GM23338 (cell line): ENCODE results near the gene CDH23. TPM values are rescaled to one million over a fixed set of nuclear protein-coding genes. Genes with fewer than 3 reads are reported as not detected.
A peak's percentile ranks its signal among the peaks of the same experiment; 100 is the strongest.

ENCODE experiments used
- ATAC-seq: fragments of 200-7000 bp; cut with Tn5 transposase; 3 replicates; pipeline ENCODE4 v1.9.1; 2020
- DNase-seq: peaks from one replicate; pipeline ENCODE4 v3.0.0-alpha.2; 2015; ENCODE audit warnings: low spot score
- H2AFZ ChIP-seq: fragments of 200-600 bp; sonication (generic); 2 replicates; pipeline ENCODE4 v1.8.0; 2016; ENCODE audit warnings: antibody characterized with exemption, mild to moderate bottlenecking, moderate library complexity
- H3F3A ChIP-seq: fragments of 200-600 bp; sonication (generic); replicated peaks from 2 replicates; pipeline ENCODE4 v1.8.0; 2017; ENCODE audit warnings: antibody characterized with exemption, mixed run types, low read depth
- H3K27ac ChIP-seq: fragments of 200-600 bp; sonication (generic); 2 replicates; pipeline ENCODE4 v1.6.1; 2016; ENCODE audit warnings: low read depth
- H3K27me3 ChIP-seq: fragments of 200-600 bp; sonication (generic); 2 replicates; pipeline ENCODE4 v1.8.0; 2016; ENCODE audit warnings: mild to moderate bottlenecking, mixed run types, moderate library complexity; ENCODE audit not compliant: insufficient read depth
- H3K36me3 ChIP-seq: fragments of 200-600 bp; sonication (generic); 2 replicates; pipeline ENCODE4 v1.8.0; 2016; ENCODE audit warnings: mild to moderate bottlenecking; ENCODE audit not compliant: insufficient read depth
- H3K4me1 ChIP-seq: fragments of 200-600 bp; sonication (generic); 2 replicates; pipeline ENCODE4 v1.8.0; 2016; ENCODE audit warnings: mild to moderate bottlenecking, moderate library complexity; ENCODE audit not compliant: insufficient read depth
- H3K4me2 ChIP-seq: fragments of 200-600 bp; sonication (generic); 2 replicates; pipeline ENCODE4 v1.7.1; 2017; ENCODE audit warnings: mixed run types
- H3K4me3 ChIP-seq: fragments of 200-600 bp; sonication (generic); 2 replicates; pipeline ENCODE4 v1.6.1; 2016; ENCODE audit warnings: mixed run types
- H3K79me2 ChIP-seq: fragments of 200-600 bp; sonication (generic); replicated peaks from 2 replicates; pipeline ENCODE4 v1.8.0; 2017; ENCODE audit warnings: mild to moderate bottlenecking; ENCODE audit not compliant: insufficient read depth
- H3K9me2 ChIP-seq: fragments of 200-600 bp; sonication (generic); 2 replicates; pipeline ENCODE4 v1.8.0; 2017; ENCODE audit not compliant: insufficient read depth
- H4K20me1 ChIP-seq: fragments of 200-600 bp; sonication (generic); replicated peaks from 2 replicates; pipeline ENCODE4 v1.8.0; 2017; ENCODE audit warnings: mild to moderate bottlenecking; ENCODE audit not compliant: insufficient read depth
- H3K27ac Mint-ChIP-seq: 2 replicates; pipeline ENCODE4 v1.8.0; 2020; ENCODE audit warnings: inconsistent platforms, mild to moderate bottlenecking, moderate library complexity, mixed read lengths
- H3K27me3 Mint-ChIP-seq: 3 replicates; pipeline ENCODE4 v1.8.0; 2022; ENCODE audit warnings: low read depth, mild to moderate bottlenecking, moderate library complexity, mixed read lengths, inconsistent platforms; ENCODE audit not compliant: insufficient read depth, poor library complexity
- H3K36me3 Mint-ChIP-seq: 3 replicates; pipeline ENCODE4 v1.8.0; 2021; ENCODE audit warnings: low read depth, mild to moderate bottlenecking, inconsistent platforms, moderate library complexity, mixed read lengths
- H3K4me1 Mint-ChIP-seq: 3 replicates; pipeline ENCODE4 v1.8.0; 2020; ENCODE audit warnings: mild to moderate bottlenecking, inconsistent platforms, mixed read lengths
- H3K4me3 Mint-ChIP-seq: 3 replicates; pipeline ENCODE4 v1.8.0; 2021; ENCODE audit warnings: moderate library complexity, mild to moderate bottlenecking, inconsistent platforms, mixed read lengths
- H3K9me3 Mint-ChIP-seq: 3 replicates; pipeline ENCODE4 v1.8.0; 2020; ENCODE audit warnings: moderate library complexity, mild to moderate bottlenecking, inconsistent platforms, mixed read lengths
- CREB1 ChIP-seq: fragments of 250-450 bp; sonication (Bioruptor Pico); IDR thresholded peaks from 2 replicates; pipeline ENCODE4 v1.5.0; 2020; ENCODE audit warnings: low read depth, mild to moderate bottlenecking, moderate library complexity
- EZH2 ChIP-seq: fragments of 200-600 bp; sonication (generic); IDR thresholded peaks from one replicate; pipeline ENCODE4 v1.8.0; 2017; ENCODE audit warnings: antibody characterized with exemption, mild to moderate bottlenecking, low read depth; ENCODE audit not compliant: unreplicated experiment
- EZH2phosphoT487 ChIP-seq: fragments of 200-600 bp; sonication (generic); IDR thresholded peaks from one replicate; pipeline ENCODE4 v1.8.1; 2018; ENCODE audit warnings: antibody characterized with exemption; ENCODE audit not compliant: unreplicated experiment
- JUNB ChIP-seq: IDR thresholded peaks from one replicate; pipeline ENCODE4 v1.6.1; 2016; ENCODE audit warnings: antibody characterized with exemption; ENCODE audit not compliant: unreplicated experiment
- NANOG ChIP-seq: IDR thresholded peaks from 2 replicates; pipeline ENCODE4 v1.6.1; 2016; ENCODE audit warnings: antibody characterized with exemption, borderline replicate concordance
- POLR2AphosphoS5 ChIP-seq: IDR thresholded peaks from 2 replicates; pipeline ENCODE4 v1.6.1; 2016; ENCODE audit warnings: antibody characterized with exemption, low read depth
- STAT1 ChIP-seq: IDR thresholded peaks from one replicate; pipeline ENCODE4 v1.6.1; 2016; ENCODE audit warnings: antibody characterized with exemption; ENCODE audit not compliant: unreplicated experiment
- ZNF114 ChIP-seq: fragments of 250-450 bp; sonication (Bioruptor Pico); IDR thresholded peaks from 2 replicates; pipeline ENCODE4 v1.5.0; 2020; ENCODE audit warnings: mild to moderate bottlenecking, moderate library complexity
- ZNF331 ChIP-seq: fragments of 250-450 bp; sonication (Bioruptor Pico); IDR thresholded peaks from 2 replicates; pipeline ENCODE4 v1.5.0; 2020; ENCODE audit warnings: low read depth, mild to moderate bottlenecking, moderate library complexity
- polyA plus RNA-seq: library from polyadenylated mRNA; unstranded; fragments of >200 nt; fragmentation: Nextera tagmentation; extraction: Ambion mirVana; gene quantifications from 2 replicates; pipeline ENCODE4 v1.2.1, GENCODE V29; 2016
- total RNA-seq: library from RNA; depleted of rRNA; stranded (reverse); fragments of >200 nt; shearing (Covaris generic); gene quantifications from 2 replicates; pipeline ENCODE4 v1.2.3, GENCODE V29; 2014
- TF ChIP-seq, protein P1 (sequence below): IDR thresholded peaks from one replicate; pipeline ENCODE4 v1.6.1; 2018; ENCODE audit warnings: antibody characterized with exemption; ENCODE audit not compliant: unreplicated experiment
- TF ChIP-seq, protein P2 (sequence below): IDR thresholded peaks from 2 replicates; pipeline ENCODE4 v1.6.1; 2016; ENCODE audit warnings: antibody characterized with exemption
- TF ChIP-seq, protein P3 (sequence below), 2 experiments: fragments of 200-600 bp in 1 of 2; sonication (generic) in 1 of 2; conservative IDR thresholded peaks; 2 replicates each; pipeline versions ENCODE4 v1.5.1 to v1.6.1; 2016 to 2017; ENCODE audit warnings: antibody characterized with exemption in 2 of 2, low read depth in 2 of 2, mild to moderate bottlenecking in 2 of 2, moderate library complexity in 1 of 2
- TF ChIP-seq, protein P4 (sequence below): fragments of 250-450 bp; sonication (Bioruptor Pico); IDR thresholded peaks from 2 replicates; pipeline ENCODE4 v1.5.0; 2020; ENCODE audit warnings: mild to moderate bottlenecking, moderate library complexity

The CDH23 gene
- total and polyA plus RNA-seq, 2 experiments from 2014 or later: 0.95 to 4.3 TPM

DNA sequence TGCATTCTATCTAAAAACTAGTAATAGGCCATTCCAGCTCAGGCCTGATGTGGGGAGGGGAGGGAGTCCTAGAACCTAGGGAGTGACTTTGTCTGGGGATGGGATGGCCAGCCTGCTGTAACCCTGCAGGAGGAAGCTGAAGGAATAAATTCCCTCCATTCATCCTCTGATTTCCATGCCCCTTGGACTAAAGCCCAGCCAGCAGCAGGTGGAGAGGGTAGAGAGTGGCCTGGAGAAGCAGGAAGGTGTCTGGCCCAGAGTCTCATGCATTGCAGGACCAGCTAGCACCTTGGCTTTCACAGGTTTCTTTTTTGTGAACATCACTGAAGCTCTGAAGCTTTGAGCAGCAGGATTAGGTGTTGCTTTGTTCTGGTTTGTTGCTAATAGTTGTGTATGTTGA, 32.8 kb upstream of the CDH23 start:
- peaks cover 4% of the 10 kb centered on the region for H3K27me3 Mint-ChIP-seq
- Histone ChIP-seq H3K79me2 (no peaks in the 10 kb centered on the region), H3F3A (no peaks in the 10 kb centered on the region), H3K27me3 (no peaks in the 10 kb centered on the region), H3K36me3 (no peaks in the 10 kb centered on the region), H3K4me2 (no peak overlapping the region), H3K4me1 (no peaks in the 10 kb centered on the region), H3K4me3 (no peak overlapping the region), H4K20me1 (no peaks in the 10 kb centered on the region), H3K27ac (no peak overlapping the region), H2AFZ (no peak overlapping the region), H3K9me2 (no peaks in the 10 kb centered on the region)
- no peak for TF ChIP-seq NANOG
- TF ChIP-seq, protein P1, sequence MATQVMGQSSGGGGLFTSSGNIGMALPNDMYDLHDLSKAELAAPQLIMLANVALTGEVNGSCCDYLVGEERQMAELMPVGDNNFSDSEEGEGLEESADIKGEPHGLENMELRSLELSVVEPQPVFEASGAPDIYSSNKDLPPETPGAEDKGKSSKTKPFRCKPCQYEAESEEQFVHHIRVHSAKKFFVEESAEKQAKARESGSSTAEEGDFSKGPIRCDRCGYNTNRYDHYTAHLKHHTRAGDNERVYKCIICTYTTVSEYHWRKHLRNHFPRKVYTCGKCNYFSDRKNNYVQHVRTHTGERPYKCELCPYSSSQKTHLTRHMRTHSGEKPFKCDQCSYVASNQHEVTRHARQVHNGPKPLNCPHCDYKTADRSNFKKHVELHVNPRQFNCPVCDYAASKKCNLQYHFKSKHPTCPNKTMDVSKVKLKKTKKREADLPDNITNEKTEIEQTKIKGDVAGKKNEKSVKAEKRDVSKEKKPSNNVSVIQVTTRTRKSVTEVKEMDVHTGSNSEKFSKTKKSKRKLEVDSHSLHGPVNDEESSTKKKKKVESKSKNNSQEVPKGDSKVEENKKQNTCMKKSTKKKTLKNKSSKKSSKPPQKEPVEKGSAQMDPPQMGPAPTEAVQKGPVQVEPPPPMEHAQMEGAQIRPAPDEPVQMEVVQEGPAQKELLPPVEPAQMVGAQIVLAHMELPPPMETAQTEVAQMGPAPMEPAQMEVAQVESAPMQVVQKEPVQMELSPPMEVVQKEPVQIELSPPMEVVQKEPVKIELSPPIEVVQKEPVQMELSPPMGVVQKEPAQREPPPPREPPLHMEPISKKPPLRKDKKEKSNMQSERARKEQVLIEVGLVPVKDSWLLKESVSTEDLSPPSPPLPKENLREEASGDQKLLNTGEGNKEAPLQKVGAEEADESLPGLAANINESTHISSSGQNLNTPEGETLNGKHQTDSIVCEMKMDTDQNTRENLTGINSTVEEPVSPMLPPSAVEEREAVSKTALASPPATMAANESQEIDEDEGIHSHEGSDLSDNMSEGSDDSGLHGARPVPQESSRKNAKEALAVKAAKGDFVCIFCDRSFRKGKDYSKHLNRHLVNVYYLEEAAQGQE: no peak
- no peak for TF ChIP-seq CREB1 (CRISPR knock-in tag)
- TF ChIP-seq STAT1: no peak
- TF ChIP-seq, protein P2, sequence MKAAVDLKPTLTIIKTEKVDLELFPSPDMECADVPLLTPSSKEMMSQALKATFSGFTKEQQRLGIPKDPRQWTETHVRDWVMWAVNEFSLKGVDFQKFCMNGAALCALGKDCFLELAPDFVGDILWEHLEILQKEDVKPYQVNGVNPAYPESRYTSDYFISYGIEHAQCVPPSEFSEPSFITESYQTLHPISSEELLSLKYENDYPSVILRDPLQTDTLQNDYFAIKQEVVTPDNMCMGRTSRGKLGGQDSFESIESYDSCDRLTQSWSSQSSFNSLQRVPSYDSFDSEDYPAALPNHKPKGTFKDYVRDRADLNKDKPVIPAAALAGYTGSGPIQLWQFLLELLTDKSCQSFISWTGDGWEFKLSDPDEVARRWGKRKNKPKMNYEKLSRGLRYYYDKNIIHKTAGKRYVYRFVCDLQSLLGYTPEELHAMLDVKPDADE: no peak
- no peak for TF ChIP-seq EZH2phosphoT487
- TF ChIP-seq, protein P3, sequence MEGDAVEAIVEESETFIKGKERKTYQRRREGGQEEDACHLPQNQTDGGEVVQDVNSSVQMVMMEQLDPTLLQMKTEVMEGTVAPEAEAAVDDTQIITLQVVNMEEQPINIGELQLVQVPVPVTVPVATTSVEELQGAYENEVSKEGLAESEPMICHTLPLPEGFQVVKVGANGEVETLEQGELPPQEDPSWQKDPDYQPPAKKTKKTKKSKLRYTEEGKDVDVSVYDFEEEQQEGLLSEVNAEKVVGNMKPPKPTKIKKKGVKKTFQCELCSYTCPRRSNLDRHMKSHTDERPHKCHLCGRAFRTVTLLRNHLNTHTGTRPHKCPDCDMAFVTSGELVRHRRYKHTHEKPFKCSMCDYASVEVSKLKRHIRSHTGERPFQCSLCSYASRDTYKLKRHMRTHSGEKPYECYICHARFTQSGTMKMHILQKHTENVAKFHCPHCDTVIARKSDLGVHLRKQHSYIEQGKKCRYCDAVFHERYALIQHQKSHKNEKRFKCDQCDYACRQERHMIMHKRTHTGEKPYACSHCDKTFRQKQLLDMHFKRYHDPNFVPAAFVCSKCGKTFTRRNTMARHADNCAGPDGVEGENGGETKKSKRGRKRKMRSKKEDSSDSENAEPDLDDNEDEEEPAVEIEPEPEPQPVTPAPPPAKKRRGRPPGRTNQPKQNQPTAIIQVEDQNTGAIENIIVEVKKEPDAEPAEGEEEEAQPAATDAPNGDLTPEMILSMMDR (conservative IDR thresholded peaks at IDR 0.05; ENCODE audit: low read depth in 2 of 2): no peak
- no peak for TF ChIP-seq ZNF331 (CRISPR knock-in tag)
- TF ChIP-seq, protein P4, sequence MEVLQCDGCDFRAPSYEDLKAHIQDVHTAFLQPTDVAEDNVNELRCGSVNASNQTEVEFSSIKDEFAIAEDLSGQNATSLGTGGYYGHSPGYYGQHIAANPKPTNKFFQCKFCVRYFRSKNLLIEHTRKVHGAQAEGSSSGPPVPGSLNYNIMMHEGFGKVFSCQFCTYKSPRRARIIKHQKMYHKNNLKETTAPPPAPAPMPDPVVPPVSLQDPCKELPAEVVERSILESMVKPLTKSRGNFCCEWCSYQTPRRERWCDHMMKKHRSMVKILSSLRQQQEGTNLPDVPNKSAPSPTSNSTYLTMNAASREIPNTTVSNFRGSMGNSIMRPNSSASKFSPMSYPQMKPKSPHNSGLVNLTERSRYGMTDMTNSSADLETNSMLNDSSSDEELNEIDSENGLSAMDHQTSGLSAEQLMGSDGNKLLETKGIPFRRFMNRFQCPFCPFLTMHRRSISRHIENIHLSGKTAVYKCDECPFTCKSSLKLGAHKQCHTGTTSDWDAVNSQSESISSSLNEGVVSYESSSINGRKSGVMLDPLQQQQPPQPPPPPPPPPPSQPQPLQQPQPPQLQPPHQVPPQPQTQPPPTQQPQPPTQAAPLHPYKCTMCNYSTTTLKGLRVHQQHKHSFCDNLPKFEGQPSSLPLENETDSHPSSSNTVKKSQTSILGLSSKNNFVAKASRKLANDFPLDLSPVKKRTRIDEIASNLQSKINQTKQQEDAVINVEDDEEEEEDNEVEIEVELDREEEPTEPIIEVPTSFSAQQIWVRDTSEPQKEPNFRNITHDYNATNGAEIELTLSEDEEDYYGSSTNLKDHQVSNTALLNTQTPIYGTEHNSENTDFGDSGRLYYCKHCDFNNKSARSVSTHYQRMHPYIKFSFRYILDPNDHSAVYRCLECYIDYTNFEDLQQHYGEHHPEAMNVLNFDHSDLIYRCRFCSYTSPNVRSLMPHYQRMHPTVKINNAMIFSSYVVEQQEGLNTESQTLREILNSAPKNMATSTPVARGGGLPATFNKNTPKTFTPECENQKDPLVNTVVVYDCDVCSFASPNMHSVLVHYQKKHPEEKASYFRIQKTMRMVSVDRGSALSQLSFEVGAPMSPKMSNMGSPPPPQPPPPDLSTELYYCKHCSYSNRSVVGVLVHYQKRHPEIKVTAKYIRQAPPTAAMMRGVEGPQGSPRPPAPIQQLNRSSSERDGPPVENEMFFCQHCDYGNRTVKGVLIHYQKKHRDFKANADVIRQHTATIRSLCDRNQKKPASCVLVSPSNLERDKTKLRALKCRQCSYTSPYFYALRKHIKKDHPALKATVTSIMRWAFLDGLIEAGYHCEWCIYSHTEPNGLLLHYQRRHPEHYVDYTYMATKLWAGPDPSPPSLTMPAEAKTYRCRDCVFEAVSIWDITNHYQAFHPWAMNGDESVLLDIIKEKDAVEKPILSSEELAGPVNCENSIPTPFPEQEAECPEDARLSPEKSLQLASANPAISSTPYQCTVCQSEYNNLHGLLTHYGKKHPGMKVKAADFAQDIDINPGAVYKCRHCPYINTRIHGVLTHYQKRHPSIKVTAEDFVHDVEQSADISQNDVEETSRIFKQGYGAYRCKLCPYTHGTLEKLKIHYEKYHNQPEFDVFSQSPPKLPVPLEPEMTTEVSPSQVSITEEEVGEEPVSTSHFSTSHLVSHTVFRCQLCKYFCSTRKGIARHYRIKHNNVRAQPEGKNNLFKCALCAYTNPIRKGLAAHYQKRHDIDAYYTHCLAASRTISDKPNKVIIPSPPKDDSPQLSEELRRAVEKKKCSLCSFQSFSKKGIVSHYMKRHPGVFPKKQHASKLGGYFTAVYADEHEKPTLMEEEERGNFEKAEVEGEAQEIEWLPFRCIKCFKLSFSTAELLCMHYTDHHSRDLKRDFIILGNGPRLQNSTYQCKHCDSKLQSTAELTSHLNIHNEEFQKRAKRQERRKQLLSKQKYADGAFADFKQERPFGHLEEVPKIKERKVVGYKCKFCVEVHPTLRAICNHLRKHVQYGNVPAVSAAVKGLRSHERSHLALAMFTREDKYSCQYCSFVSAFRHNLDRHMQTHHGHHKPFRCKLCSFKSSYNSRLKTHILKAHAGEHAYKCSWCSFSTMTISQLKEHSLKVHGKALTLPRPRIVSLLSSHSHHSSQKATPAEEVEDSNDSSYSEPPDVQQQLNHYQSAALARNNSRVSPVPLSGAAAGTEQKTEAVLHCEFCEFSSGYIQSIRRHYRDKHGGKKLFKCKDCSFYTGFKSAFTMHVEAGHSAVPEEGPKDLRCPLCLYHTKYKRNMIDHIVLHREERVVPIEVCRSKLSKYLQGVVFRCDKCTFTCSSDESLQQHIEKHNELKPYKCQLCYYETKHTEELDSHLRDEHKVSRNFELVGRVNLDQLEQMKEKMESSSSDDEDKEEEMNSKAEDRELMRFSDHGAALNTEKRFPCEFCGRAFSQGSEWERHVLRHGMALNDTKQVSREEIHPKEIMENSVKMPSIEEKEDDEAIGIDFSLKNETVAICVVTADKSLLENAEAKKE (CRISPR knock-in tag): no peak
- TF ChIP-seq ZNF114 (CRISPR knock-in tag): no peak
- TF ChIP-seq JUNB: no peak
- TF ChIP-seq POLR2AphosphoS5: no peak
- no peak for TF ChIP-seq EZH2
- H3K36me3 Mint-ChIP-seq: peaks cover 6% of the 10 kb centered on the region; the same call in 2 of the 3 replicates
- DNase-seq (no peak), ATAC-seq (no peak)
- H3K4me3 Mint-ChIP-seq: no peak overlapping the region
- H3K9me3 Mint-ChIP-seq: no peaks in the 10 kb centered on the region; the same call in 2 of the 3 replicates
- H3K27ac Mint-ChIP-seq: 0 out of 2 replicates have a peak overlapping the region, but pooled peaks have one; percentile 29
- peaks cover 10% of the 10 kb centered on the region for H3K4me1 Mint-ChIP-seq
